GM12865 (cell line): ENCODE measurements around the gene RRN3.
"Not testable (repeated sequence)": the region's sequence is repeated elsewhere in the genome, so short reads cannot be mapped to it uniquely, and the experiment has no call there.

Experiments used
- DNase-seq: peaks from one replicate; pipeline ENCODE4 v3.0.0; 2010; ENCODE audit warnings: low read depth
- H3K4me3 ChIP-seq: 2 replicates; pipeline ENCODE4 v1.5.1; 2011; ENCODE audit warnings: mild to moderate bottlenecking, low read depth, low read length, control low read depth
- CTCF ChIP-seq: IDR thresholded peaks from 2 replicates; pipeline ENCODE4 v1.5.1; 2011; ENCODE audit warnings: low read length, control low read depth, low read depth, inconsistent platforms; ENCODE audit not compliant: insufficient read depth; ENCODE audit errors: missing control alignments

The RRN3 gene

GRCh38 chr16:15093955-15094827 lies at the start of gene RRN3:
Gene RRN3, minus strand, starts transcription at chr16:15094272. Its CDS starts 39 bp downstream, at chr16:15094233.
- peak within 1 kb of the TSS; percentile 77 for H3K4me3 ChIP-seq
- DNase-seq: peak; percentile 94

GRCh38 chr16:15143601-15144091 lies 49.6 kb upstream of the RRN3 start:
- DNase-seq, H3K4me3 ChIP-seq: not testable (repeated sequence)

GRCh38 chr16:15142891-15143600 lies 49.0 kb upstream of the RRN3 start:
- H3K4me3 ChIP-seq, DNase-seq: not testable (repeated sequence)

- not testable (repeated sequence) for DNase-seq, H3K4me3 ChIP-seq
Measured at GRCh38 chr16:15142107-15142890, 48.2 kb upstream of the RRN3 start.

- TF ChIP-seq CTCF: no peak
- H3K4me3 ChIP-seq: no peak overlapping the region
- DNase-seq: no peak
Measured at GRCh38 chr16:15141586-15141985, 47.5 kb upstream of the RRN3 start.

GRCh38 chr16:15140444-15141365 lies 46.6 kb upstream of the RRN3 start:
- DNase-seq, H3K4me3 ChIP-seq: not testable (repeated sequence)

GRCh38 chr16:15137514-15137913 lies 43.4 kb upstream of the RRN3 start:
- H3K4me3 ChIP-seq, DNase-seq: not testable (repeated sequence)

GRCh38 chr16:15135483-15136360 lies 41.6 kb upstream of the RRN3 start:
- not testable (repeated sequence) for DNase-seq, H3K4me3 ChIP-seq

DNA sequence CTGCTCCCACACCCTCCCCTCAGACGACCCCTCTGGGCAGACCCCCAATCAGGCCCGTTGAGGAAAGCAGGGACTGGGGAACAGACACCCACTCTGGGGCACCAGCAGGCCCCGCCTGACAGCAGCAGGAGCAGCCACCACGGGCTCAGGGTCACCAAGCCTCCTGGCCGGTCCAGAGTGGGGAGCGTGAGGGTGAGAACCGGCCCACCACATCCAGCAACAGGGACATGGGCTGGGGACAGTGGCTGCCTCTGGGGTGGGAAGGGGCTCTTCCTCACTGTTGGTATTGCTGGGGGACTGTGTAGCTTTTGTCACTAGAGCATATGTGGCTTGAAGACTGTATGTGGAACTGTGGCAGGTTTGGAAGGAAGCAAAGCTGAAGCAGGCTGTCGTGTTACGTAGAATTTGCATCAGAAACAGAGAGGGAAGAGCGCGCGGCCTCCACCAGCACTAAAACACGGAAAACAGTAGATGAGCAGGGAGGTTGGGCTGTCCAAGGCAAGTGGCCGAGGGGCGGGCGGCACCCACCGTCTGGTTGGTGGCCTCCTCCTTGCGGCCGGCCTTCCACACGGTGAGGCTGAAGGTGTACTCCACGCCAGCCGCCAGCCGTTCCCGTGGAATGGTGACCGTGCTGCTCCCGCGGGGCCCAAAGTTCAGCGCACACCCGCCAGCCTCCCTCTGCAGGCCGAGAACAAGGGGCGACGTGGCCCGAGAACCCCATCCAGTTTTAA lies 40.8 kb upstream of the RRN3 start:
- not testable (repeated sequence) for H3K4me3 ChIP-seq, DNase-seq

- not testable (repeated sequence) for H3K4me3 ChIP-seq, DNase-seq
Measured at GRCh38 chr16:15133554-15133953, 39.5 kb upstream of the RRN3 start.

GRCh38 chr16:15132719-15133428 lies 38.8 kb upstream of the RRN3 start:
- not testable (repeated sequence) for H3K4me3 ChIP-seq, DNase-seq

DNA sequence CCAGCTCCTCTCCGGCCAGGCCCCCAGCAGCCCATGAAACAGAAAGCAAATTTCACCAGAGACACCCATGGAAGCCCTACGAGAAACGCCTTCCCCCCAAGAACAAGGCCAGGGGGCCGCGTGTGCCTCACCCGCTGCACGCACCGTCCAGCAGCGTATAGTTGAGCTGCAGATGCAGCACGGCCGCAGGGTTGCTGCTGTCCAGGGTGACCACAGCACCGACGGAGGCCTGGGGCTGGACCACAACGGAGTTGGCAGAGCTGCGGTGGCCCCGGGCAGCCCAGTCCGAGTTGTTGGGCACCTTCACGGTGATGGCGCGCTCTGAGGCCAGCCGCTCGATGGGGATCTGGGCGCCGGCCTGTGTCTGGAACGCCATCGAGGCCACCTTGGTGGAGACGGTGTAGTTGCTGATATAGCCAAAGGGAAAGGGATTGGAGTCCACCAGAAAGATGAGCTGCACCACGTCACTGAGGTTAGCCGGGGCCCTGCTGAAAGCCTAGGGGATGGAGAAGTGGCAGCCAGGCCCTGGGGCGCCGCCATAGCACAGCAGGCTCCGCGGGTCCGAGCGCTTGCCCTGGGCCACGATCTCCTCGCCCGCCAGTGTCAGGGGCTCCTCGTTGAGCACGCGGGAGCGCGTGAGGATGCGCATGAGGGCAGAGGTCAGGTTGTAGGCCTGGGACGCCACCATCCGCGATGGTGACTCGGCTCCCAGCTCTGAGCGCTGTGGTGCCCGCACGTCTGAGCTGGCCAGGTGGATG lies 37.0 kb upstream of the RRN3 start:
- H3K4me3 ChIP-seq, DNase-seq: not testable (repeated sequence)

- not testable (repeated sequence) for H3K4me3 ChIP-seq, DNase-seq
Measured at GRCh38 chr16:15130256-15130932, 36.3 kb upstream of the RRN3 start.
